ENCODE measurements around the gene MAPK8.

MAPK8 gene

DNA sequence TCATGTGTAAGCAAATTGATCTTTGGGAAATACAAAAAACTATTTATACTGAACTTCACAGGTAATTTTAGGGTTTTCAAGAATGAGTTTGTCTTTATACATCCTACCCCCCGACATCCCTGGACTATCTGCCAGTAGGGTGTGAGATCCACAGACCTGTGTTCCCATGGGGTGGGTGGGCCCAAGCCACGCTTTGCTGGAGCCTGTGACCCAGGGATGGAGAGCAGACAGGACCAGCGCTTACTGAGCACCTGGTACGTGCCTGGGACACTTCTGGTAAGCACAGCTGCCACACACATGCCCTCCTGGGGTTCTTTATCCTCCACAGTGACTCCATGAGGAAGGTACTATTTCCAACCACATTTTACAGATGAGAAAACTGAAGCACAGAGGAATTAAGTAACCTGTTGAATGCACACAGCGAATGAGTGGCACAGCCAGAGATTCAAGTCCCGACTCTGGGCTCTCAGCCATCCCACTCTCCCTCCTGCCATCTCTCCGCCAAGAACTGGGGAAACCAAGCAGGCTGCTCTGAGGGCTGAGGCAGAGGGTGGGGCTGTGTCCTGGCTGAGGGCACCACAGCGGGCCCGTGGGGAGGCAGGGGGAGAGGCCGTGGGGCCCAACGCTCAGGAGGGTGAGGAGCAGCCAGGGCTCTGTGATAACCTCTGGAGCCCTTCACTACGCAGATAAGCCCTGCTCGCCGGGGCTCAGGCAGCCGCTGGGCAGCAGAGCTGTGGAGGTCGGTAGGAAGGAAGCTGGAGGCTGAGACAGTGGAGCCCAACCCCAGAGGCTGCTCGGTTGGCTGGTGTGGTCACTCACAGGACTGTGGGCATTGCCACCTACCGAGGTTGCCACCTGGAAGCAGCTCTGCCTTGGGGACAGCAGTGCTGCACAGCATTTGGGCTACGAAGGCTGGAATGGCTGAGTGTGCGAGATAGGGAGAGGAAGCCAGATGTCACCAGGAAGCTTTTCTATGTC is 174.2 kb downstream of the MAPK8 start:
- no peak overlapping the region for H2AFZ ChIP-seq (ENCODE audit: insufficient read depth, low read length, poor library complexity)
- no peak overlapping the region for H3K27ac ChIP-seq (ENCODE audit: low read depth, low read length)
- no peak for DNase-seq
- H3K18ac ChIP-seq (ENCODE audit: low read length), result no peak overlapping the region
- no peak overlapping the region for H4K12ac ChIP-seq (ENCODE audit: low read depth, low read length)
- H3K9ac ChIP-seq (ENCODE audit: low read length), result no peak overlapping the region
- peaks cover 4% of the 10 kb centered on the region in 2 experiments for H3K4me1 ChIP-seq (ENCODE audit: control insufficient read depth in 1 of 2, insufficient read depth in 2 of 2, low read length in 2 of 2)
- H4K8ac ChIP-seq (ENCODE audit: low read depth, low read length), result no peak overlapping the region
- H2BK12ac ChIP-seq (ENCODE audit: low read length), result no peak overlapping the region
- H2BK5ac ChIP-seq (ENCODE audit: low read depth, low read length, poor library complexity), result no peak overlapping the region
- no peak overlapping the region for H3K23ac ChIP-seq (ENCODE audit: low read length)
- H3K4me3 ChIP-seq (ENCODE audit: low read depth, low read length), result no peak overlapping the region
- H3K9me3 ChIP-seq (ENCODE audit: insufficient read depth, low read depth, low read length), result no peaks in the 10 kb centered on the region
- no peak overlapping the region for H3K4ac ChIP-seq (ENCODE audit: low read depth, low read length)
- no CpG with 5 or more reads among the region's 20 CpGs for WGBS (ENCODE audit: extremely low coverage, insufficient coverage, insufficient read length)
- no peak overlapping the region for H2AK5ac ChIP-seq (ENCODE audit: low read length)
- no peaks in the 10 kb centered on the region for H3K36me3 ChIP-seq (ENCODE audit: control insufficient read depth in 1 of 2, insufficient read depth in 2 of 2, low read length in 2 of 2)
- no peaks in the 10 kb centered on the region for H3K79me2 ChIP-seq (ENCODE audit: control insufficient read depth, insufficient read depth, low read length, poor library complexity)
- H3K14ac ChIP-seq (ENCODE audit: low read length), result no peak overlapping the region
- no peak overlapping the region for H4K91ac ChIP-seq (ENCODE audit: low read depth, low read length)
- H2BK120ac ChIP-seq (ENCODE audit: insufficient read depth, low read length, poor library complexity), result no peak overlapping the region
- H3K4me2 ChIP-seq (ENCODE audit: low read length), result no peak overlapping the region
- H3K79me1 ChIP-seq (ENCODE audit: low read length), result peaks cover 2% of the 10 kb centered on the region
- no peaks in the 10 kb centered on the region for H3K27me3 ChIP-seq (ENCODE audit: insufficient read depth, low read length)

DNA sequence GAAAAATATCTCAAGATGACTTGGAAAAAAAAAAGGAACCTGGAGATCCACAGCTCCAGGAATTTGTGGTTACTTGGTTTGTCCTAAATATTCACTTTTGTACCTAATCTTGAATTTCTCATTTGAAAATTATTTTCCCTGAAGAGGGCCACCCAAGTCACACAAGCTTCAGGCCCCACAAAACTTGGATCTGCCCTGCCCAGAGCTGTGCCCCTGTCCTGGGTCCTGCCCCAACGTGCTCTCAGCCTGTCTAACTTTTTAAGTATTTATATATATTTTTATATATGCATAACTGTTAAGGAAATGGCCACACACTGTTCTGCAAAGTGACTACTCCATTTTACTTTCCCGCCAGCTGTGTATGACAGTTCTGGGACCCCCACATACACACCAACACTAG is 174.9 kb downstream of the MAPK8 start:
- no peak overlapping the region for H2AK5ac ChIP-seq (ENCODE audit: low read length)
- DNase-seq, result no peak
- no peak overlapping the region for H2BK120ac ChIP-seq (ENCODE audit: insufficient read depth, low read length, poor library complexity)
- H3K27ac ChIP-seq (ENCODE audit: low read depth, low read length), result no peak overlapping the region
- WGBS (ENCODE audit: extremely low coverage, insufficient coverage, insufficient read length), result no CpG with 5 or more reads among the region's 2 CpGs
- no peaks in the 10 kb centered on the region for H3K79me1 ChIP-seq (ENCODE audit: low read length)
- H3K4me3 ChIP-seq (ENCODE audit: low read depth, low read length), result no peak overlapping the region
- no peak overlapping the region for H2BK12ac ChIP-seq (ENCODE audit: low read length)
- no peak overlapping the region for H3K4me2 ChIP-seq (ENCODE audit: low read length)
- H3K4me1 ChIP-seq (ENCODE audit: control insufficient read depth in 1 of 2, insufficient read depth in 2 of 2, low read length in 2 of 2), result peaks cover under 1% of the 10 kb centered on the region in 2 experiments
- H3K18ac ChIP-seq (ENCODE audit: low read length), result no peak overlapping the region
- no peak overlapping the region for H4K91ac ChIP-seq (ENCODE audit: low read depth, low read length)
- no peaks in the 10 kb centered on the region for H3K9me3 ChIP-seq (ENCODE audit: insufficient read depth, low read depth, low read length)
- no peak overlapping the region for H2BK5ac ChIP-seq (ENCODE audit: low read depth, low read length, poor library complexity)
- H3K27me3 ChIP-seq (ENCODE audit: insufficient read depth, low read length), result no peaks in the 10 kb centered on the region
- no peak overlapping the region for H4K12ac ChIP-seq (ENCODE audit: low read depth, low read length)
- no peaks in the 10 kb centered on the region for H3K79me2 ChIP-seq (ENCODE audit: control insufficient read depth, insufficient read depth, low read length, poor library complexity)
- H3K36me3 ChIP-seq (ENCODE audit: control insufficient read depth in 1 of 2, insufficient read depth in 2 of 2, low read length in 2 of 2), result no peaks in the 10 kb centered on the region
- H3K9ac ChIP-seq (ENCODE audit: low read length), result no peak overlapping the region
- no peak overlapping the region for H4K8ac ChIP-seq (ENCODE audit: low read depth, low read length)
- H3K23ac ChIP-seq (ENCODE audit: low read length), result no peak overlapping the region
- H3K14ac ChIP-seq (ENCODE audit: low read length), result no peak overlapping the region
- no peak overlapping the region for H3K4ac ChIP-seq (ENCODE audit: low read depth, low read length)
- no peak overlapping the region for H2AFZ ChIP-seq (ENCODE audit: insufficient read depth, low read length, poor library complexity)

DNA sequence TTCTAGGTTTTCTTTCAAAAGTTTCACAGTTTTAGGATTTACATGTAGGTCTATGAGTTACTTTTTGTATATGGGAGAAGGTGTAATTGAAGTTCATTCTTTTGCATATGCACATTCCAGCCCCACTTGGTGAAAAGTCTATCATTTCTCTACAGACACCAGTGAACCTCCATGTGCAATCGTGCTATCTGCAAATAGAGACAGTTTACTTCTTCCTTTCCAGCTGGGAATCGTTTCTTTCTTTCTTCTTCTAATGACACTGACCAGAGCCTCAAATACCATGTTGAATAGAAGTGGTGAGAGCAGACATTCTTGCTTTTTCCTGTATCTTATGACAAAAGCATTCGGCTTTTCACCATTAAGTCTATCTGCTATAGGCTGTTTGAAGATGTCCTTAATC is 175.7 kb downstream of the MAPK8 start:
- DNase-seq, result no peak
- no CpG with 5 or more reads among the region's 3 CpGs for WGBS (ENCODE audit: extremely low coverage, insufficient coverage, insufficient read length)
- no peaks in the 10 kb centered on the region for H3K36me3 ChIP-seq (ENCODE audit: control insufficient read depth in 1 of 2, insufficient read depth in 2 of 2, low read length in 2 of 2)

DNA sequence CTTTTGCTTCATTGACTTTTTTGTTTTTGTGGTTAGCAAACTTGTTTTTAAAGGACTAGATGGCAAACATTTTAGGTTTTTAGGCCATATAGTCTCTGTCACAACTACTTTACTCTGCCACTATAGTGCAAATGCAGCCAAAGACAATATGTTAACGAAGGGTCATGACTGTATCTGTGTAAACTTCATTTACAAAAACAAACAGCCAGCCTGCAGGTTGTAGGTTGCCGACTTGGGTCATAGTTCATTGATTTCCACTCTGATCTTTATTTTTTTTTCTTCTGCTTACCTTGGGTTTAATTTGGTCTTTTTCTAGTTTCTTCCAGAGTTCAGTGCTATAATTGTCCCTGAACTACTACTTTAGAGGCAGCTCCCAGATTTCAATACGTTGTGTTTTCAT is 178.4 kb downstream of the MAPK8 start:
- Histone ChIP-seq H4K91ac (ENCODE audit: low read depth, low read length) (no peak overlapping the region), H2AK5ac (ENCODE audit: low read length) (no peak overlapping the region), H2BK5ac (ENCODE audit: low read depth, low read length, poor library complexity) (no peak overlapping the region), H3K79me1 (ENCODE audit: low read length) (no peaks in the 10 kb centered on the region), H4K8ac (ENCODE audit: low read depth, low read length) (no peak overlapping the region), H3K36me3 (ENCODE audit: control insufficient read depth in 1 of 2, insufficient read depth in 2 of 2, low read length in 2 of 2) (no peaks in the 10 kb centered on the region), H3K18ac (ENCODE audit: low read length) (no peak overlapping the region), H3K4me3 (ENCODE audit: low read depth, low read length) (no peak overlapping the region), H3K79me2 (ENCODE audit: control insufficient read depth, insufficient read depth, low read length, poor library complexity) (no peaks in the 10 kb centered on the region), H2AFZ (ENCODE audit: insufficient read depth, low read length, poor library complexity) (no peak overlapping the region), H3K9me3 (ENCODE audit: insufficient read depth, low read depth, low read length) (no peaks in the 10 kb centered on the region), H3K27ac (ENCODE audit: low read depth, low read length) (no peak overlapping the region), H4K12ac (ENCODE audit: low read depth, low read length) (no peak overlapping the region), H3K4ac (ENCODE audit: low read depth, low read length) (no peak overlapping the region), H3K27me3 (ENCODE audit: insufficient read depth, low read length) (no peaks in the 10 kb centered on the region), H3K23ac (ENCODE audit: low read length) (no peak overlapping the region), H2BK120ac (ENCODE audit: insufficient read depth, low read length, poor library complexity) (no peak overlapping the region), H3K9ac (ENCODE audit: low read length) (no peak overlapping the region), H3K4me1 (ENCODE audit: control insufficient read depth in 1 of 2, insufficient read depth in 2 of 2, low read length in 2 of 2) (no peaks in the 10 kb centered on the region), H3K4me2 (ENCODE audit: low read length) (no peak overlapping the region), H3K14ac (ENCODE audit: low read length) (no peak overlapping the region), H2BK12ac (ENCODE audit: low read length) (no peak overlapping the region)
- no peak for DNase-seq
- WGBS (ENCODE audit: extremely low coverage, insufficient coverage, insufficient read length), result no CpG with 5 or more reads among the region's 3 CpGs

More for the DNA sequence above, 175.7 kb downstream of the MAPK8 start:
- Histone ChIP-seq H3K27me3 (ENCODE audit: insufficient read depth, low read length) (no peaks in the 10 kb centered on the region), H3K23ac (ENCODE audit: low read length) (no peak overlapping the region), H2BK12ac (ENCODE audit: low read length) (no peak overlapping the region), H2BK120ac (ENCODE audit: insufficient read depth, low read length, poor library complexity) (no peak overlapping the region), H3K27ac (ENCODE audit: low read depth, low read length) (no peak overlapping the region), H3K79me2 (ENCODE audit: control insufficient read depth, insufficient read depth, low read length, poor library complexity) (no peaks in the 10 kb centered on the region), H3K4me3 (ENCODE audit: low read depth, low read length) (no peak overlapping the region), H3K18ac (ENCODE audit: low read length) (no peak overlapping the region), H2AK5ac (ENCODE audit: low read length) (no peak overlapping the region), H3K79me1 (ENCODE audit: low read length) (no peaks in the 10 kb centered on the region), H3K14ac (ENCODE audit: low read length) (no peak overlapping the region), H4K12ac (ENCODE audit: low read depth, low read length) (no peak overlapping the region), H3K9me3 (ENCODE audit: insufficient read depth, low read depth, low read length) (no peaks in the 10 kb centered on the region), H4K91ac (ENCODE audit: low read depth, low read length) (no peak overlapping the region), H2AFZ (ENCODE audit: insufficient read depth, low read length, poor library complexity) (no peak overlapping the region), H3K4me2 (ENCODE audit: low read length) (no peak overlapping the region), H3K9ac (ENCODE audit: low read length) (no peak overlapping the region), H2BK5ac (ENCODE audit: low read depth, low read length, poor library complexity) (no peak overlapping the region), H3K4ac (ENCODE audit: low read depth, low read length) (no peak overlapping the region), H3K4me1 (ENCODE audit: control insufficient read depth in 1 of 2, insufficient read depth in 2 of 2, low read length in 2 of 2) (no peaks in the 10 kb centered on the region), H4K8ac (ENCODE audit: low read depth, low read length) (no peak overlapping the region)
